ENCODE measurements around the gene CDH4.

Gene CDH4

GRCh38 chr20:61291166-61291829 lies 39.2 kb downstream of the CDH4 start:
- no peak overlapping the region for H3K23ac ChIP-seq (ENCODE audit: low read length)
- no peak for DNase-seq
- no peak overlapping the region for H3K4ac ChIP-seq (ENCODE audit: low read depth, low read length)
- no peak overlapping the region for H3K4me3 ChIP-seq (ENCODE audit: low read length)
- no peak overlapping the region for H3K9ac ChIP-seq (ENCODE audit: low read length)
- no CpG with 5 or more reads among the region's 17 CpGs for WGBS (ENCODE audit: extremely low coverage, insufficient coverage, low lambda C conversion rate)
- H3K79me2 ChIP-seq (ENCODE audit: control insufficient read depth, insufficient read depth, low read length), result no peaks in the 10 kb centered on the region
- H3K27me3 ChIP-seq (ENCODE audit: insufficient read depth, low read length, poor library complexity), result no peaks in the 10 kb centered on the region
- H3K56ac ChIP-seq (ENCODE audit: low read length), result no peak overlapping the region
- no peaks in the 10 kb centered on the region for H3K4me1 ChIP-seq (ENCODE audit: control insufficient read depth, low read depth, low read length)
- no peak overlapping the region for H3K4me2 ChIP-seq (ENCODE audit: low read length)
- no peaks in the 10 kb centered on the region for H3K36me3 ChIP-seq (ENCODE audit: control insufficient read depth, insufficient read depth, low read length)
- no peak overlapping the region for H2BK120ac ChIP-seq (ENCODE audit: low read depth, low read length)
- no peak overlapping the region for H3K18ac ChIP-seq (ENCODE audit: low read length)
- no peak overlapping the region for H3K27ac ChIP-seq (ENCODE audit: low read depth, low read length)
- H2BK5ac ChIP-seq (ENCODE audit: low read length), result no peak overlapping the region
- no peak overlapping the region for H2BK15ac ChIP-seq (replicated peaks; ENCODE audit: low read depth)
- no peak overlapping the region for H2AK5ac ChIP-seq (ENCODE audit: low read length)
- H4K5ac ChIP-seq (ENCODE audit: low read length), result no peak overlapping the region
- no peak overlapping the region for H4K8ac ChIP-seq (ENCODE audit: low read depth, low read length)
- no peaks in the 10 kb centered on the region for H3K79me1 ChIP-seq (ENCODE audit: low read length)

GRCh38 chr20:61292391-61292790 lies 40.3 kb downstream of the CDH4 start:
- Histone ChIP-seq H3K4me1 (ENCODE audit: control insufficient read depth, low read depth, low read length) (no peaks in the 10 kb centered on the region), H3K9ac (ENCODE audit: low read length) (no peak overlapping the region), H2AK5ac (ENCODE audit: low read length) (no peak overlapping the region), H2BK120ac (ENCODE audit: low read depth, low read length) (no peak overlapping the region), H3K36me3 (ENCODE audit: control insufficient read depth, insufficient read depth, low read length) (no peaks in the 10 kb centered on the region), H4K8ac (ENCODE audit: low read depth, low read length) (no peak overlapping the region), H3K27me3 (ENCODE audit: insufficient read depth, low read length, poor library complexity) (no peaks in the 10 kb centered on the region), H3K27ac (ENCODE audit: low read depth, low read length) (no peak overlapping the region), H3K4ac (ENCODE audit: low read depth, low read length) (no peak overlapping the region), H3K79me2 (ENCODE audit: control insufficient read depth, insufficient read depth, low read length) (no peaks in the 10 kb centered on the region), H2BK5ac (ENCODE audit: low read length) (no peak overlapping the region), H3K4me3 (ENCODE audit: low read length) (no peak overlapping the region), H4K5ac (ENCODE audit: low read length) (no peak overlapping the region), H3K23ac (ENCODE audit: low read length) (no peak overlapping the region), H3K79me1 (ENCODE audit: low read length) (no peaks in the 10 kb centered on the region), H3K18ac (ENCODE audit: low read length) (no peak overlapping the region), H3K4me2 (ENCODE audit: low read length) (no peak overlapping the region), H3K56ac (ENCODE audit: low read length) (no peak overlapping the region), H2BK15ac (replicated peaks; ENCODE audit: low read depth) (no peak overlapping the region)
- WGBS (ENCODE audit: extremely low coverage, insufficient coverage, low lambda C conversion rate), result no CpG with 5 or more reads among the region's 11 CpGs
- no peak for DNase-seq

- Histone ChIP-seq H2BK120ac (ENCODE audit: low read depth, low read length) (no peak overlapping the region), H3K79me1 (ENCODE audit: low read length) (no peaks in the 10 kb centered on the region), H2AK5ac (ENCODE audit: low read length) (no peak overlapping the region), H4K8ac (ENCODE audit: low read depth, low read length) (no peak overlapping the region), H3K27ac (ENCODE audit: low read depth, low read length) (no peak overlapping the region), H3K23ac (ENCODE audit: low read length) (no peak overlapping the region), H3K4ac (ENCODE audit: low read depth, low read length) (no peak overlapping the region), H3K36me3 (ENCODE audit: control insufficient read depth, insufficient read depth, low read length) (no peaks in the 10 kb centered on the region), H2BK15ac (replicated peaks; ENCODE audit: low read depth) (no peak overlapping the region), H3K18ac (ENCODE audit: low read length) (no peak overlapping the region), H2BK5ac (ENCODE audit: low read length) (no peak overlapping the region), H3K4me3 (ENCODE audit: low read length) (no peak overlapping the region), H3K79me2 (ENCODE audit: control insufficient read depth, insufficient read depth, low read length) (no peaks in the 10 kb centered on the region), H3K4me2 (ENCODE audit: low read length) (no peak overlapping the region), H3K56ac (ENCODE audit: low read length) (no peak overlapping the region), H3K9ac (ENCODE audit: low read length) (no peak overlapping the region), H3K27me3 (ENCODE audit: insufficient read depth, low read length, poor library complexity) (no peaks in the 10 kb centered on the region), H4K5ac (ENCODE audit: low read length) (no peak overlapping the region), H3K4me1 (ENCODE audit: control insufficient read depth, low read depth, low read length) (no peaks in the 10 kb centered on the region)
- DNase-seq, result no peak
- no CpG with 5 or more reads among the region's 19 CpGs for WGBS (ENCODE audit: extremely low coverage, insufficient coverage, low lambda C conversion rate)
Observed at GRCh38 chr20:61292821-61293612, 41.0 kb downstream of the CDH4 start.

GRCh38 chr20:61293951-61294350 lies 41.9 kb downstream of the CDH4 start:
- H4K5ac ChIP-seq (ENCODE audit: low read length), result no peak overlapping the region
- H3K23ac ChIP-seq (ENCODE audit: low read length), result no peak overlapping the region
- H3K27ac ChIP-seq (ENCODE audit: low read depth, low read length), result no peak overlapping the region
- H3K4ac ChIP-seq (ENCODE audit: low read depth, low read length), result no peak overlapping the region
- no peak overlapping the region for H2BK120ac ChIP-seq (ENCODE audit: low read depth, low read length)
- no peak overlapping the region for H2BK5ac ChIP-seq (ENCODE audit: low read length)
- no peak overlapping the region for H2AK5ac ChIP-seq (ENCODE audit: low read length)
- no CpG with 5 or more reads among the region's 12 CpGs for WGBS (ENCODE audit: extremely low coverage, insufficient coverage, low lambda C conversion rate)
- no peaks in the 10 kb centered on the region for H3K79me1 ChIP-seq (ENCODE audit: low read length)
- no peak overlapping the region for H3K9ac ChIP-seq (ENCODE audit: low read length)
- H3K79me2 ChIP-seq (ENCODE audit: control insufficient read depth, insufficient read depth, low read length), result no peaks in the 10 kb centered on the region
- no peak overlapping the region for H3K4me3 ChIP-seq (ENCODE audit: low read length)
- H3K4me2 ChIP-seq (ENCODE audit: low read length), result no peak overlapping the region
- H3K36me3 ChIP-seq (ENCODE audit: control insufficient read depth, insufficient read depth, low read length), result no peaks in the 10 kb centered on the region
- no peak for DNase-seq
- no peaks in the 10 kb centered on the region for H3K4me1 ChIP-seq (ENCODE audit: control insufficient read depth, low read depth, low read length)
- no peak overlapping the region for H3K18ac ChIP-seq (ENCODE audit: low read length)
- H4K8ac ChIP-seq (ENCODE audit: low read depth, low read length), result no peak overlapping the region
- H2BK15ac ChIP-seq (replicated peaks; ENCODE audit: low read depth), result no peak overlapping the region
- no peak overlapping the region for H3K56ac ChIP-seq (ENCODE audit: low read length)
- no peaks in the 10 kb centered on the region for H3K27me3 ChIP-seq (ENCODE audit: insufficient read depth, low read length, poor library complexity)

- no peak for DNase-seq
- Histone ChIP-seq H3K23ac (ENCODE audit: low read length) (no peak overlapping the region), H3K79me1 (ENCODE audit: low read length) (no peaks in the 10 kb centered on the region), H3K79me2 (ENCODE audit: control insufficient read depth, insufficient read depth, low read length) (no peaks in the 10 kb centered on the region), H3K27me3 (ENCODE audit: insufficient read depth, low read length, poor library complexity) (no peaks in the 10 kb centered on the region), H2BK120ac (ENCODE audit: low read depth, low read length) (no peak overlapping the region), H4K5ac (ENCODE audit: low read length) (no peak overlapping the region), H2BK5ac (ENCODE audit: low read length) (no peak overlapping the region), H3K4me3 (ENCODE audit: low read length) (no peak overlapping the region), H3K9ac (ENCODE audit: low read length) (no peak overlapping the region), H2BK15ac (replicated peaks; ENCODE audit: low read depth) (no peak overlapping the region), H4K8ac (ENCODE audit: low read depth, low read length) (no peak overlapping the region), H3K4me2 (ENCODE audit: low read length) (no peak overlapping the region), H3K18ac (ENCODE audit: low read length) (no peak overlapping the region), H3K56ac (ENCODE audit: low read length) (no peak overlapping the region), H2AK5ac (ENCODE audit: low read length) (no peak overlapping the region), H3K4me1 (ENCODE audit: control insufficient read depth, low read depth, low read length) (no peaks in the 10 kb centered on the region), H3K27ac (ENCODE audit: low read depth, low read length) (no peak overlapping the region), H3K36me3 (ENCODE audit: control insufficient read depth, insufficient read depth, low read length) (no peaks in the 10 kb centered on the region), H3K4ac (ENCODE audit: low read depth, low read length) (no peak overlapping the region)
- no CpG with 5 or more reads among the region's 13 CpGs for WGBS (ENCODE audit: extremely low coverage, insufficient coverage, low lambda C conversion rate)
Observed at GRCh38 chr20:61295249-61295648, 43.2 kb downstream of the CDH4 start.

All from mesendoderm (in vitro differentiated cells).